ENCODE measurements around the gene RAPGEF3. TPM values are rescaled to one million over a fixed set of nuclear protein-coding genes. Genes with fewer than 3 reads are reported as not detected.

The RAPGEF3 gene
- total and polyA plus RNA-seq, 2 of the 8 experiments (the other 6 are each of a cell fraction or from before 2014, with no cell fraction given), result 5.0 to 9.4 TPM

- peak overlapping the region; percentile 41; the same call in 1 of the 2 replicates for H2AFZ ChIP-seq (ENCODE audit: low read length)
- H3K9ac ChIP-seq (replicated peaks in 1 of 4; ENCODE audit: extremely low read depth in 1 of 4, low read depth in 3 of 4, low read length in 3 of 4), result peak overlapping the region in 2 of 4 experiments; percentile 9 to 22; a peak in 2 of 7 replicates
- peak overlapping the region; percentile 23; the same call in 1 of the 2 replicates for H2BK20ac ChIP-seq (ENCODE audit: low read length)
- H3K27me3 ChIP-seq (replicated peaks in 1 of 4; ENCODE audit: control insufficient read depth in 3 of 4, extremely low read depth in 1 of 4, insufficient read depth in 3 of 4, low read length in 3 of 4), result no peaks in the 10 kb centered on the region
- H2BK5ac ChIP-seq (ENCODE audit: low read depth, low read length), result peak overlapping the region; percentile 69; the same call in 1 of the 2 replicates
- H4K91ac ChIP-seq (replicated peaks; ENCODE audit: insufficient read length, low read length), result peak overlapping the region; percentile 92
- DNase-seq (ENCODE audit: low read depth in 1 of 2, low spot score in 2 of 2) (peak in 1 of 2 experiments; percentile 64), FAIRE-seq (no peak)
- H3K79me2 ChIP-seq (ENCODE audit: control insufficient read depth in 1 of 2, insufficient read depth in 2 of 2, low read length in 2 of 2), result no peaks in the 10 kb centered on the region
- H4K5ac ChIP-seq (ENCODE audit: insufficient read length, low read depth, low read length), result no peak overlapping the region
- POLR2A ChIA-PET (ENCODE audit: partially characterized antibody), result interaction anchor here (0.9 to 1.7 kb wide), 6 partner anchors 10 to 84 kb away, joined by 3 to 4 read pairs (median 3); partner anchors contain the start of gene ENDOU
- peak overlapping the region; percentile 70; the same call in 1 of the 2 replicates for H2BK12ac ChIP-seq (ENCODE audit: low read depth, low read length)
- H3K9me3 ChIP-seq (ENCODE audit: insufficient read depth in 2 of 2, low read depth in 1 of 2, low read length in 1 of 2), result no peaks in the 10 kb centered on the region
- peaks cover 12 to 22% (median 14%) of the 10 kb centered on the region in 4 experiments for H3K4me1 ChIP-seq (replicated peaks in 1 of 4; ENCODE audit: control insufficient read depth in 3 of 4, insufficient read depth in 4 of 4, low read length in 3 of 4)
- no peaks in the 10 kb centered on the region for H3K36me3 ChIP-seq (ENCODE audit: control insufficient read depth in 2 of 4, insufficient read depth in 4 of 4, low read length in 3 of 4)
- H3K23me2 ChIP-seq (ENCODE audit: low read depth, low read length), result no peaks in the 10 kb centered on the region; the same call in 1 of the 2 replicates
- peak overlapping the region; percentile 47 for H3K56ac ChIP-seq (replicated peaks; ENCODE audit: insufficient read length, low read depth, low read length)
- no peaks in the 10 kb centered on the region for H4K20me1 ChIP-seq (replicated peaks in 1 of 2; ENCODE audit: control insufficient read depth in 1 of 2, insufficient read depth in 2 of 2, low read length in 2 of 2)
- H2BK120ac ChIP-seq (replicated peaks; ENCODE audit: low read depth, low read length), result peak overlapping the region; percentile 90
- no peak overlapping the region for H2BK15ac ChIP-seq (ENCODE audit: low read length)
- H3K79me1 ChIP-seq (ENCODE audit: low read depth, low read length), result no peaks in the 10 kb centered on the region
- H3K4ac ChIP-seq (replicated peaks; ENCODE audit: insufficient read length, low read depth, low read length), result no peak overlapping the region
- peak overlapping the region; percentile 21; the same call in 1 of the 2 replicates for H3K18ac ChIP-seq (ENCODE audit: extremely low read depth, low read length)
- no peak overlapping the region for H3K23ac ChIP-seq (ENCODE audit: insufficient read length)
- H3K27ac ChIP-seq (ENCODE audit: low read depth, low read length), result peak overlapping the region; percentile 35; the same call in 1 of the 2 replicates
- H4K8ac ChIP-seq (ENCODE audit: extremely low read depth, insufficient read depth, low read length), result peak overlapping the region; percentile 75
- H3K4me2 ChIP-seq (ENCODE audit: insufficient read depth in 1 of 2, low read depth in 2 of 2, low read length in 2 of 2), result peak overlapping the region in 1 of 2 experiments; percentile 10; a peak in 1 of 4 replicates
- no peak overlapping the region for H3K4me3 ChIP-seq (ENCODE audit: extremely low read depth in 1 of 4, insufficient read depth in 2 of 4, low read depth in 3 of 4, low read length in 4 of 4)
- CTCF ChIA-PET (ENCODE audit: partially characterized antibody), result interaction anchor here (0.8 to 64.6 kb wide), 7 partner anchors 10 to 85 kb away, joined by 3 to 2442 read pairs (median 7); partner anchors contain the start of genes ENDOU and SLC48A1
- H2AK5ac ChIP-seq (ENCODE audit: low read depth, low read length), result no peak overlapping the region
- H3K14ac ChIP-seq (ENCODE audit: insufficient read length), result no peak overlapping the region
- WGBS, 2 experiments (ENCODE audit: extremely low coverage in 1 of 2, insufficient coverage in 1 of 2, insufficient read length in 1 of 2, insufficient replicate concordance in 2 of 2, low coverage in 1 of 2, low lambda C conversion rate in 2 of 2, missing lambda C conversion rate in 1 of 2), result 68% methylated on average over 10 of the region's 11 CpGs; no CpG with 5 or more reads in 1 of the 2 experiments
- TF ChIP-seq USF2 (IDR thresholded peaks at IDR 0.05; ENCODE audit: low read length) (peak; percentile 16; the same call in 1 of the 2 replicates), POLR2A (IDR thresholded peaks at IDR 0.05; ENCODE audit: control extremely low read depth in 1 of 2, low read depth in 2 of 2, low read length in 2 of 2) (peak in 1 of 2 experiments; percentile 37; a peak in 1 of 3 replicates), KDM1A (IDR thresholded peaks at IDR 0.05; ENCODE audit: borderline replicate concordance, low read length) (no peak), RBBP5 (IDR thresholded peaks at IDR 0.05; ENCODE audit: borderline replicate concordance, low read depth, low read length) (peak; percentile 80; the same call in 1 of the 2 replicates), TAF1 (IDR thresholded peaks at IDR 0.05; ENCODE audit: low read depth, low read length) (no peak; the same call in 1 of the 2 replicates), MAX (IDR thresholded peaks at IDR 0.05) (no peak), TEAD4 (IDR thresholded peaks at IDR 0.05; ENCODE audit: low read depth, low read length) (peak; percentile 64), CREB1 (IDR thresholded peaks at IDR 0.05) (no peak), CEBPB (IDR thresholded peaks at IDR 0.05; ENCODE audit: low read depth, low read length) (no peak)
Measured at GRCh38 chr12:47753021-47754001, 5.4 kb downstream of the RAPGEF3 start.

Measured in H1 (cell line).